ENCODE measurements around the gene WFS1.

Gene WFS1

GRCh38 chr4:6280365-6280996 lies 10.8 kb downstream of the WFS1 start:
- DNase-seq (ENCODE audit: low spot score) = no peak

- DNase-seq (ENCODE audit: low spot score) = no peak
Observed at GRCh38 chr4:6281436-6282313, 12.0 kb downstream of the WFS1 start.

DNA sequence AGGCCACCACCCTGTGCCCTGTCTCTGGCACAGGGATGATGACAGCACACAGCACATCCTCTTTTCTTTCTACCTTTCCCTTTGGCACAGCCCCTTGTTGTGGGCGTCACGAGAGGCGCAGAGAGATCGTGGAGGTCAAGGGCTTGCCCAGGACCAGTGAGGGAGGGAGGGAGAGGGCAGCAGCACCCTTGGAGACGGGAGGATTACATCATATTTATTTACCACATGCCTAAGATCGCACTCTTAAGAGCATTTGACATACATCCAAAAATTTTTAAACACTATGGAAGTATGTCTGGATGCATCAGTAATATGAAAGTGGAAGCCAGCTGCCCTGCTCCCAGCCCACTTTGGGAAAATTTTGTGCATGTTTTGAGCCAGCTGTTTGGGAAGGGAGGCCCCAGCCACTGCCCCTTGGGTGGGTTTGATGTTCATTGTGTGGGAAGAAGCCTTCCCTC lies 12.7 kb downstream of the WFS1 start:
- DNase-seq (ENCODE audit: low spot score) = no peak

- DNase-seq (ENCODE audit: low spot score) = no peak
Observed at GRCh38 chr4:6283282-6283681, 13.6 kb downstream of the WFS1 start.

GRCh38 chr4:6287017-6287788 lies 17.6 kb downstream of the WFS1 start:
- no peak for DNase-seq (ENCODE audit: low spot score)

DNA sequence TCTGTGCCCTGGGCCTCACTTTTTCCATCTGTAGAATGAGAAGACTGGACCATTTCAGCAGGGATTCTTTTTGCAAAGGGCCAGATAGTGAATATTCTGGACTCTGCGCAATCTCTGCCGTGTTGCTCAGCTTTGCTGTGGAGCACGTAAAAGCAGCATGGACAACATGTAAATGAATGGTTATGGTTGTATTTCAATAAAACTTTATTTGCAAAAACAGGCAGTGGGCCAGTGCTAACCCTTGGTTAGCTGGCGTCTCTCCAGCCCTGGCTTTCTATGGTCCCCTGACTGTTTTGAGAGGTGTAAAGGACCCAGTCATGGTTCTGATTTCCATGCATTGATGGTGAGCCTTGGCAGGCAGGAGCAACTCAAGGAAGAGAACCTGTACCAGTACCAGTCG lies 18.7 kb downstream of the WFS1 start:
- no peak for DNase-seq (ENCODE audit: low spot score)

DNA sequence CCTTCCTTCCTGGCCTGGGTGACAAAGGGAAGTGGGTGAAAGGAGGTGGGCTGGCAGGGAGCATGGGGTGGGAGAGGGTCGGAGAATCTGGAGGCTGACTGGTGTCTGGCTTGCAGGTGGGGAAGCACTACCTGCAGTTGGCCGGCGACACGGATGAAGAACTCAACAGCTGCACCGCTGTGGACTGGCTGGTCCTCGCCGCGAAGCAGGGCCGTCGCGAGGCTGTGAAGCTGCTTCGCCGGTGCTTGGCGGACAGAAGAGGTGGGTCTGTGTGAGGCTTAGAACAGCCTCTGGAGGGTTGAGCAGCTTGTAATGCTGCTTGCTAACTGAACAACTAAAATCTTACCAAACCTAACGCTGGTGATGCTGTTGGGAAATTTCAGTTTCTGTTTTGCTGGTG lies 19.2 kb downstream of the WFS1 start:
- DNase-seq (ENCODE audit: low spot score) = no peak

GRCh38 chr4:6290256-6290655 lies 20.6 kb downstream of the WFS1 start:
- DNase-seq (ENCODE audit: low spot score) = no peak

- DNase-seq (ENCODE audit: low spot score) = no peak
Observed at GRCh38 chr4:6290769-6291547, 21.3 kb downstream of the WFS1 start.

- no peak for DNase-seq (ENCODE audit: low spot score)
Observed at GRCh38 chr4:6291784-6292297, 22.2 kb downstream of the WFS1 start.

GRCh38 chr4:6292376-6293096 lies 22.9 kb downstream of the WFS1 start:
- DNase-seq (ENCODE audit: low spot score) = no peak

- no peak for DNase-seq (ENCODE audit: low spot score)
Observed at GRCh38 chr4:6293097-6293445, 23.4 kb downstream of the WFS1 start.

DNA sequence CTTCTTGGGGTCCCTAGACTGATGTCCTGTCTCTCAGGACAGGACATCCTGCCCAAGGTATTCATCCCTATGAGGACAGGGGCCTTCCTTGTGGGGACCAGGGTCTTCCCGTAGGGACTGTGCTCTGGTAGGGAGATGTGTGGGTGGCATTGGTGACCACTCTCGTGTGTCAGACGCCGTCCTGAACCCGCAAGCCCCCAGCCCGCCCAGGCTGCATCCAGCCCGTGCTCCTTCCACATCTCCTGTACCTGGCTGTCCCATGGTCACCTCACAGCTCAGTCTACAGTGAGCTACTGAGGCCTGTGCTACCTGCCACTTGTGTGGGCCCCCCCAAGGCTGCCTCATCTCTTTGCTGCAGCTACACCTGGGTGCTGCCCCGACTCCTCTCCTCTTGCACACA lies 24.0 kb downstream of the WFS1 start:
- no peak for DNase-seq (ENCODE audit: low spot score)

GRCh38 chr4:6294705-6295421 lies 25.2 kb downstream of the WFS1 start:
- no peak for DNase-seq (ENCODE audit: low spot score)

- no peak for DNase-seq (ENCODE audit: low spot score)
Observed at GRCh38 chr4:6295495-6295894, 25.8 kb downstream of the WFS1 start.

DNA sequence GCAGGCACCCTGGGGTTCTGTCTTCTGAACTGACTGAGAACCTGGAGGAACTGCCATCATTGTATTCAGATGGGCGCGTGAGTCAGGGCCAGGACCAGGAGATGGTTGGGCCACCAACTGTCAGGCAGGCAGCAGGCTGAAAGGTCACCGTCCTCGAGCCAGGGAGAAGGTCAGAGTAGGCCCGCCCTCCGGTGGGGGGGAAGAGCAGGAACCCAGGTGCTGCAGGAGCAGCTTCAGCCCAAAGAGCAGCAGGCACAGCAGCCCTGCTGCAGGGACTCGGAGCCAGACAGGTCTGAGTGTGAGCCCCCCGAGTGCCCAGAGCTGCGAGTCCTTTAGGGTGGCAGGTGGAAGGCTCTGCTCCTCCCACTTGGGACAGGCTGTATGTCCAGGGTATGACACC lies 26.4 kb downstream of the WFS1 start:
- no peak for DNase-seq (ENCODE audit: low spot score)

DNA sequence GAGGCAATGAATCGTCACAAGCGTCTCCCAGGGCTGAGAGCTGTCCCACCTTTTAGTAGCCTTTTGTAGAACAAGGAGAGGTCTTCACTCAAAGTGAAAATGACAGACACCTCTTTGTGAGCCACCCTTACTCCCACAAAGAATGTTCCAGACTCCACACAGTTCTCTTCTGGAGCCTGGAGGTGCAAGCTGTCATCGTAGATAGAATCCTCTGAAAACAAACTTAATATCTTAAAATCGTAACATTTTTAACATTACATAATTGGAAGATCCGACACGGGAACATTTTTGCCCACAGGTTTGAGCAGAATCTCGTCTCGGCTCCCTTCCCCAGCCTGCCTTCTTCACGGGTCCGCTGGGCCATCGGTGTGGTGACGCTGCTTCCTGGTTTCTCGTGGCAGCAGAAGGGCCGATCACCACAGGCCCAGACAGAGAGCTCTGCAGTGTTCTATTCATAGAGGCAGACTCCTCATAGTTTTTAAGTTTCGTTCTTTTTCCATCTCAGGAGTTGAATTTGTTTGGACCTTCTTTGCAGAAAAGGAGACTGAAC lies 27.7 kb downstream of the WFS1 start:
- DNase-seq (ENCODE audit: low spot score) = no peak

GRCh38 chr4:6298035-6298434 lies 28.4 kb downstream of the WFS1 start:
- no peak for DNase-seq (ENCODE audit: low spot score)

DNA sequence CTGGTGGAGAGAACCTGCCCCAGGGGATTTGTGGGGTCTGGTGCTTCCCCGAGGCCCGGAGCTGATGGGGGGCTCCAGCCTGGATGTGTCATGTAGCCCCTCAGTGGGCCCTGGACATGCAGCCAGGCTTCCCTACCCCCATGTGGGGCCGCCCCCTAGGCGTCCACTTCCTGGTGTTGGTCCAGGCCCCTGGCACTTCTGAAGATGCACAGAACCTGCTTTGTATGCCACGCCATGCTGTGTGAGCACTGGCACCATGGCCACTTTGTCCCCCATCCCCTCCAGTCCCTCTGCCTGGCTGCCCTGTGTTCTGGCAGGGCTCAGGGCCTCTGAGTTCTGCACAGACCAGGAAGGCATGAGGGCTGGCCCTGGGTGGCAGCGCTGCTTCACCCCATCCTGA lies 29.2 kb downstream of the WFS1 start:
- no peak for DNase-seq (ENCODE audit: low spot score)

GRCh38 chr4:6299875-6300274 lies 30.2 kb downstream of the WFS1 start:
- DNase-seq (ENCODE audit: low spot score) = no peak
